ENCODE data around the gene CREB3L2. TPM values are rescaled to one million over a fixed set of nuclear protein-coding genes. Genes with fewer than 3 reads are reported as not detected.

The CREB3L2 gene
- total and polyA plus RNA-seq, 2 of the 8 experiments (the other 6 are each of a cell fraction or from before 2014, with no cell fraction given), result 14.4 to 48.3 TPM

- TF ChIP-seq CHD7 (IDR thresholded peaks at IDR 0.05; ENCODE audit: insufficient replicate concordance, low read length) (no peak), TAF7 (optimal IDR thresholded peaks at IDR 0.05; ENCODE audit: borderline replicate concordance, low read depth, low read length) (no peak), EZH2 (IDR thresholded peaks at IDR 0.05; ENCODE audit: low read depth, low read length, severe bottlenecking) (no peak)
These were observed 20.0 kb upstream of the CREB3L2 start (continued) for GRCh38 chr7:138021889-138022288.
